Cardiac muscle cell (in vitro differentiated cells and primary cell): ENCODE data around the gene PFDN1. TPM values are rescaled to one million over a fixed set of nuclear protein-coding genes. Genes with fewer than 3 reads are reported as not detected.

Experiments
- DNase-seq, 2 donors: peaks; one replicate each; pipeline versions ENCODE4 v3.0.0 to v3.0.0-alpha.2; 2010 to 2017; ENCODE audit warnings: low read depth in 1 of 2, low spot score in 1 of 2
- H3K27ac ChIP-seq: fragments of 200-600 bp; sonication (generic); 2 replicates; pipeline ENCODE4 v1.5.1; 2016
- H3K27me3 ChIP-seq: fragments of 200-600 bp; sonication (generic); 2 replicates; pipeline ENCODE4 v1.6.0; 2016; ENCODE audit warnings: control low read depth
- H3K36me3 ChIP-seq: fragments of 200-600 bp; sonication (generic); 2 replicates; pipeline ENCODE4 v1.5.1; 2016; ENCODE audit warnings: control low read depth
- H3K4me1 ChIP-seq: fragments of 200-600 bp; sonication (generic); 2 replicates; pipeline ENCODE4 v1.8.1; 2017; ENCODE audit warnings: low read depth, mild to moderate bottlenecking, mixed run types
- H3K4me3 ChIP-seq: fragments of 200-600 bp; sonication (generic); 2 replicates; pipeline ENCODE4 v1.5.1; 2016; ENCODE audit warnings: mild to moderate bottlenecking
- H3K9me3 ChIP-seq: fragments of 200-600 bp; sonication (generic); 2 replicates; pipeline ENCODE4 v1.5.1; 2017; ENCODE audit warnings: low read depth, mild to moderate bottlenecking, control low read depth
- CTCF ChIP-seq: IDR thresholded peaks from 2 replicates; pipeline ENCODE4 v1.5.1; 2012; ENCODE audit warnings: low read depth, mild to moderate bottlenecking, low read length
- polyA plus RNA-seq: library from polyadenylated mRNA; unstranded; fragments of >200 nt; fragmentation: Nextera tagmentation; extraction: Ambion mirVana; gene quantifications from 2 replicates; pipeline ENCODE4 v1.2.1, GENCODE V29; 2016
- total RNA-seq: library from RNA; depleted of rRNA; stranded (reverse); fragments of >200 nt; gene quantifications from 2 replicates; pipeline ENCODE4 v1.2.3, GENCODE V29; 2016

The PFDN1 gene
- total and polyA plus RNA-seq, 2 experiments from 2014 or later, result 129 to 139 TPM

GRCh38 chr5:140342287-140342686 is 39.4 kb upstream of the PFDN1 start:
- TF ChIP-seq CTCF, result no peak
- Histone ChIP-seq H3K27ac (no peak overlapping the region), H3K4me3 (no peak overlapping the region), H3K27me3 (peaks cover 10% of the 10 kb centered on the region), H3K4me1 (peaks cover 4% of the 10 kb centered on the region), H3K9me3 (no peaks in the 10 kb centered on the region), H3K36me3 (no peaks in the 10 kb centered on the region)
- peak in 1 of 2 donors; percentile 42 for DNase-seq

- no peak overlapping the region for H3K4me3 ChIP-seq
- no peaks in the 10 kb centered on the region for H3K9me3 ChIP-seq
- H3K36me3 ChIP-seq, result no peaks in the 10 kb centered on the region
- TF ChIP-seq CTCF, result no peak
- H3K27me3 ChIP-seq, result peaks cover 10% of the 10 kb centered on the region
- no peak for DNase-seq
- H3K27ac ChIP-seq, result no peak overlapping the region
- peaks cover 4% of the 10 kb centered on the region for H3K4me1 ChIP-seq
Measured at GRCh38 chr5:140341591-140341990, 38.7 kb upstream of the PFDN1 start.

GRCh38 chr5:140340605-140341121 is 37.8 kb upstream of the PFDN1 start:
- Histone ChIP-seq H3K4me1 (peaks cover 13% of the 10 kb centered on the region), H3K4me3 (no peak overlapping the region), H3K36me3 (no peaks in the 10 kb centered on the region), H3K9me3 (no peaks in the 10 kb centered on the region), H3K27me3 (peaks cover 10% of the 10 kb centered on the region), H3K27ac (no peak overlapping the region)
- no peak for DNase-seq
- no peak for TF ChIP-seq CTCF

GRCh38 chr5:140339636-140340035 is 36.7 kb upstream of the PFDN1 start:
- H3K4me1 ChIP-seq, result peaks cover 17% of the 10 kb centered on the region
- no peak for DNase-seq
- peaks cover 1% of the 10 kb centered on the region for H3K27me3 ChIP-seq
- H3K4me3 ChIP-seq, result no peak overlapping the region
- no peaks in the 10 kb centered on the region for H3K9me3 ChIP-seq
- no peak for TF ChIP-seq CTCF
- no peak overlapping the region for H3K27ac ChIP-seq
- no peaks in the 10 kb centered on the region for H3K36me3 ChIP-seq

- no peaks in the 10 kb centered on the region for H3K27me3 ChIP-seq
- no peak for TF ChIP-seq CTCF
- H3K27ac ChIP-seq, result no peak overlapping the region
- DNase-seq, result no peak
- no peaks in the 10 kb centered on the region for H3K36me3 ChIP-seq
- no peak overlapping the region for H3K4me3 ChIP-seq
- no peaks in the 10 kb centered on the region for H3K9me3 ChIP-seq
- H3K4me1 ChIP-seq, result peaks cover 17% of the 10 kb centered on the region
Measured at GRCh38 chr5:140338908-140339307, 36.0 kb upstream of the PFDN1 start.

- Histone ChIP-seq H3K27ac (no peak overlapping the region), H3K36me3 (no peaks in the 10 kb centered on the region), H3K4me1 (peaks cover 17% of the 10 kb centered on the region), H3K4me3 (no peak overlapping the region), H3K9me3 (no peaks in the 10 kb centered on the region), H3K27me3 (no peaks in the 10 kb centered on the region)
- no peak for DNase-seq
- TF ChIP-seq CTCF, result no peak
Measured at GRCh38 chr5:140338336-140338735, 35.4 kb upstream of the PFDN1 start.
